Fibroblast of lung (primary cell): ENCODE results near the gene FOS.

ENCODE experiments used
- EZH2 ChIP-seq: IDR thresholded peaks from 2 replicates; pipeline ENCODE4 v1.5.1; 2012; ENCODE audit warnings: low read length, control low read depth, mild to moderate bottlenecking; ENCODE audit errors: missing control alignments
- TF ChIP-seq, protein P1 (sequence below), 2 donors: IDR thresholded peaks in 1 of 2; conservative IDR thresholded peaks in 1 of 2; 1 replicate in 1 of 2; 2 replicates in 1 of 2; pipeline ENCODE4 v1.5.1; 2011 to 2012; ENCODE audit warnings: low read length in 2 of 2, control low read depth in 1 of 2, inconsistent platforms in 1 of 2, low read depth in 1 of 2, mild to moderate bottlenecking in 1 of 2

DNA sequence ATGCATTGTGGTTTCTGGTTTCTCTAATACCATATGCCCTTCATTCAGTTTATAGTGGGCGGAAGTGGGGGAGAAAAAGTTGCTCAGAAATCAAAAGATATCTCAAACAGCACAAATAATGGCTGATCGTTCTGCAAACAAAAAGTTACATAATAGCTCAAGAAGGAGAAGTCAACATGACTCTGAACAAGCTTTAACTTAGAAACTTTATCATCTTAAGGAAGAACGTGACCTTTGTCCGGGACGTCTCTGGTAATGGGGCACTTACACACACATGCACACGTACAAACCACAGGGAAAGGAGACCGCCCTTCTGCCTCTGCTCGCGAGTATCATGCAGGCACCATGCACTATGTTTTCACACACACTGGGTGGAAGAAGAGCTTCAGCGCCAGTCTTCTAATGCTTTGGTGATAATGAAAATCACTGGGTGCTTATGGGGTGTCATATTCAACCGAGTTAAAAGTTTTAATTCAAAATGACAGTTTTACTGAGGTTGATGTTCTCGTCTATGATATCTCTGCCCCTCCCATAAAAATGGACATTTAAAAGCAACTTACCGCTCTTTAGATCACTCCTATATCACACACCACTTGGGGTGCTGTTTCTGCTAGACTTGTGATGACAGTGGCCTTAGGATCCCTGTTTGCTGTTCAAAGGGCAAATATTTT is 4.7 kb downstream of the FOS start:
- no peak for TF ChIP-seq EZH2
- TF ChIP-seq, protein P1, sequence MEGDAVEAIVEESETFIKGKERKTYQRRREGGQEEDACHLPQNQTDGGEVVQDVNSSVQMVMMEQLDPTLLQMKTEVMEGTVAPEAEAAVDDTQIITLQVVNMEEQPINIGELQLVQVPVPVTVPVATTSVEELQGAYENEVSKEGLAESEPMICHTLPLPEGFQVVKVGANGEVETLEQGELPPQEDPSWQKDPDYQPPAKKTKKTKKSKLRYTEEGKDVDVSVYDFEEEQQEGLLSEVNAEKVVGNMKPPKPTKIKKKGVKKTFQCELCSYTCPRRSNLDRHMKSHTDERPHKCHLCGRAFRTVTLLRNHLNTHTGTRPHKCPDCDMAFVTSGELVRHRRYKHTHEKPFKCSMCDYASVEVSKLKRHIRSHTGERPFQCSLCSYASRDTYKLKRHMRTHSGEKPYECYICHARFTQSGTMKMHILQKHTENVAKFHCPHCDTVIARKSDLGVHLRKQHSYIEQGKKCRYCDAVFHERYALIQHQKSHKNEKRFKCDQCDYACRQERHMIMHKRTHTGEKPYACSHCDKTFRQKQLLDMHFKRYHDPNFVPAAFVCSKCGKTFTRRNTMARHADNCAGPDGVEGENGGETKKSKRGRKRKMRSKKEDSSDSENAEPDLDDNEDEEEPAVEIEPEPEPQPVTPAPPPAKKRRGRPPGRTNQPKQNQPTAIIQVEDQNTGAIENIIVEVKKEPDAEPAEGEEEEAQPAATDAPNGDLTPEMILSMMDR (conservative IDR thresholded peaks at IDR 0.05 in 1 of 2, IDR thresholded peaks at IDR 0.05 in 1 of 2; ENCODE audit: low read depth in 1 of 2, low read length in 2 of 2) = peak in 1 of 2 donors; percentile 19
